ENCODE measurements around the gene CCL5.

- TF ChIP-seq CTCF (IDR thresholded peaks at IDR 0.05) (no peak), POLR2A (IDR thresholded peaks at IDR 0.05) (no peak)
Observed at GRCh38 chr17:35878361-35878760, 1.8 kb downstream of the CCL5 start.
